ENCODE measurements around the gene SMYD3. TPM values are rescaled to one million over a fixed set of nuclear protein-coding genes. Genes with fewer than 3 reads are reported as not detected.

Gene SMYD3
- total RNA-seq, 4 donors from 2014 or later = 7.6 to 26.3 (median 13.4) TPM

DNA sequence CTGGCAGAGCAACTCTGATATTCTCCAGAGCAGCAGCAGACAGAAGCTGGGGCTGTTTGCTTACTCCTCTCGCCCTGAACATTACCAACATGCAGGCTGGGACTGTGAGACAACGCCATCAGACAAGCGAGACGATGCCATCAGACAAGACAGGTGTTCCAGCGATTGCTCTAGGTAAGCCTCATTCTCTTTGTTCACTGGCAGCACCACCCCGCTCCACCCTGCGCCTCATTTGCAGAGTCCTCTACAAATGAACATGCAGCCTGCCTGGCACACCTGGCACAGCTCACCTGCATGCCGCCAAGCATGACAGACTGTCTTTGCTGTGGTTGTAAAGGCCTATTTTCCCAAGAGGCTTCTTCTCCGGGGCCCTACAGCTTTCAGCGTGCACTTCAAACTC, 346.2 kb downstream of the SMYD3 start:
- DNase-seq (ENCODE audit: low spot score) (no peak), ATAC-seq (ENCODE audit: low FRiP score) (no peak)
- TF ChIP-seq, protein P1, sequence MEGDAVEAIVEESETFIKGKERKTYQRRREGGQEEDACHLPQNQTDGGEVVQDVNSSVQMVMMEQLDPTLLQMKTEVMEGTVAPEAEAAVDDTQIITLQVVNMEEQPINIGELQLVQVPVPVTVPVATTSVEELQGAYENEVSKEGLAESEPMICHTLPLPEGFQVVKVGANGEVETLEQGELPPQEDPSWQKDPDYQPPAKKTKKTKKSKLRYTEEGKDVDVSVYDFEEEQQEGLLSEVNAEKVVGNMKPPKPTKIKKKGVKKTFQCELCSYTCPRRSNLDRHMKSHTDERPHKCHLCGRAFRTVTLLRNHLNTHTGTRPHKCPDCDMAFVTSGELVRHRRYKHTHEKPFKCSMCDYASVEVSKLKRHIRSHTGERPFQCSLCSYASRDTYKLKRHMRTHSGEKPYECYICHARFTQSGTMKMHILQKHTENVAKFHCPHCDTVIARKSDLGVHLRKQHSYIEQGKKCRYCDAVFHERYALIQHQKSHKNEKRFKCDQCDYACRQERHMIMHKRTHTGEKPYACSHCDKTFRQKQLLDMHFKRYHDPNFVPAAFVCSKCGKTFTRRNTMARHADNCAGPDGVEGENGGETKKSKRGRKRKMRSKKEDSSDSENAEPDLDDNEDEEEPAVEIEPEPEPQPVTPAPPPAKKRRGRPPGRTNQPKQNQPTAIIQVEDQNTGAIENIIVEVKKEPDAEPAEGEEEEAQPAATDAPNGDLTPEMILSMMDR (IDR thresholded peaks at IDR 0.05) = no peak

DNA sequence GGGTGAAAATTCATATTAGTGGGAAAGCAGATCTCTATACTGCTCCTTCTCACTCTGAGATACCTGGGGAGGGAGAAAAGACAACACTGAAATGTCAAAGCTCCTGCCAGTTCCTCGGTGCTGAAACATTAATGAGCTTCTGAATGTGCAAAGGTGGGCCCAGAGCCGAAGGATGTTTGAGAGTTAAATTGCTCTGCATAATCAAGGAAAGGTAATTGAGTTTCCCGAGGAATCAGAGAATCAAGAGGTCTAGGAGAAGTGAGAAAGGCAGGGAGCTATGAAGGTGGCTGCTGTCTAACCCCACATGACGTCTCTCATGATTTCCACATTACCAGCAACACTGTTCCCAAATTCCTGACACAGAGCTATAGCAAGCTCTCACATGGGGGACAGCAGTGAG, 346.7 kb downstream of the SMYD3 start:
- no peak for DNase-seq (ENCODE audit: low spot score)
- TF ChIP-seq, protein P1 (IDR thresholded peaks at IDR 0.05) = no peak
- no peak for ATAC-seq (ENCODE audit: low FRiP score)

DNA sequence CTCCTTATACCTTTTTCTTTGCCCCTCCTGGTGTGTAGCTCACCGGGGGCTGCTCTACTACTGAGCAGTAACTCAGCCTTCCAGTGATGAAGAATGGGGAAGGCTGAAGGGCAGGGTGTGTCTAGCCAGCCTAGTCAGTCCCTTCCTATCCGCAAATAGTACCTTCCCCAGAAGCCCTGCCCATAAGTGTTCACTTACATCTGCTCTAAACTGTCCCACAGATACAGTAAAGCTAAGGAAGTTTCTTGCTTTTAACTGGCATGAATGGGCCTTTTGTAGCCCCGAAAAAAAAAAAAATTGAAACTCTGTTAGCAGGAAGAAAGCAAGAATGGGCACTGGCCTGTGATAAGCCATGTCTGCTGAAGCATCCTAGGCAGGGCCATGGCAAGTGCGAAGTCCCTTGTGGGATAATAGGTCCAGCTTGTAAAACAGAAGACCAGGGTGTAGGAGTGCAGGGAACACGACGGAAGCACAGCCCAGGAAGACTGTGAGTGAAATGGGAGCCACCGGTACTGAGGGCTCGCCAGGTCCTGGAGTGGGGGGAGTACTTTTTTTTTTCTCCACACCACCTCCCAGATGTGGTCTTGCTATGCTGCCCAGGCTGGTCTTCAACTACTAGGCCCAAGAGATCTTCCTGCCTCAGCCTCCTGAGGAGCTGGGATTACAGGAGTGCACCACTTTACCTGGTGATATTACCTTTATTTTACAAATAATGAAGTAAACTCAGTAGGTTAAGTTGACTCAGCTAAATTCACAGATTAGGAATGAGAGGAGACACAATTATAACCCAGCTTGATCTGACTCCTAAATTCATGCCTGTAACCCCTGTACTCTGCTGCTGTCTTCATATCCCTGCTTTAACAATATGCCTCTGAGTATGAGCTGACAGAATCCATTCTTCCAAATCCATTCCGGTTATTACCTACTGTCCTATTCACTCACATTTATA, 347.5 kb downstream of the SMYD3 start:
- DNase-seq (ENCODE audit: low spot score) (no peak), ATAC-seq (ENCODE audit: low FRiP score) (no peak)
- TF ChIP-seq, protein P1 (IDR thresholded peaks at IDR 0.05) = no peak

DNA sequence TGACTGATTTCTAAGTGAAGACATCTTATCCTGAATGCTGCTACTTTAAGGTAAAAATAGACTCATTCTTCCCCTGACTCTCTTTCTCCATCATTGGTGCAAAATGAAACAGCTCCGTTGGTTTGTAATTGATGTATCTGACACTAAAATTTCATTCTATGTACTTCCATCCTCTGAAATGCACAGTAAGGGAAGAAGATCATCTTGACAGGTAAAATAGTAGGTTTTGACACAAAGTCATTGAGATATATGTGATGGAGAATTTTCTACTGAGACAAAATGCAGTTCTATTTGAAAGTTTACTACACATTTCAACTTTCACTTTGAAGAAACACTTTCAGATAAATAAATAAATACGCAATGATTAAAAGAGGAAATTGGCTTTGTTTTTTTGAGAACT, 348.9 kb downstream of the SMYD3 start:
- TF ChIP-seq, protein P1 (IDR thresholded peaks at IDR 0.05) = no peak
- ATAC-seq (ENCODE audit: low FRiP score) (no peak), DNase-seq (ENCODE audit: low spot score) (no peak)

DNA sequence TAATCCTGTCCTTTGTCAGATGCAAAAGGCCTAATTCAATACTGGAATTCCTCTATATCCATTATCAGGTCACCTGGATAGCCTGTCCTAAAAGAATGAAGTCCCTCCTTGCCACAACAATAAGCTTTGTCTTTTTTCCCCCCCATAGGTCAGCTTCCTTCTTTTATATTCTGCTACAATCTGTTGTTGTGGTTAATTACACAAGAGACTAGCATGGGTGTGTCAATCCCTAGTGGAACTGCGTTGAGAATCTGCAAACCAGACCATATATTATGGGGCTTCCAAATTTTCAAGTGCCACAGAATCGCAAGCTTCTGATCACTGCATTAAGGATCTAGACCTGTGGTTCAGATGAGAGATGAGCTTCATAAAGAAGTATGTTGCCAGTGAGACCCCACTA, 349.6 kb downstream of the SMYD3 start:
- DNase-seq (ENCODE audit: low spot score) (no peak), ATAC-seq (ENCODE audit: low FRiP score) (no peak)
- TF ChIP-seq, protein P1 (IDR thresholded peaks at IDR 0.05) = no peak

DNA sequence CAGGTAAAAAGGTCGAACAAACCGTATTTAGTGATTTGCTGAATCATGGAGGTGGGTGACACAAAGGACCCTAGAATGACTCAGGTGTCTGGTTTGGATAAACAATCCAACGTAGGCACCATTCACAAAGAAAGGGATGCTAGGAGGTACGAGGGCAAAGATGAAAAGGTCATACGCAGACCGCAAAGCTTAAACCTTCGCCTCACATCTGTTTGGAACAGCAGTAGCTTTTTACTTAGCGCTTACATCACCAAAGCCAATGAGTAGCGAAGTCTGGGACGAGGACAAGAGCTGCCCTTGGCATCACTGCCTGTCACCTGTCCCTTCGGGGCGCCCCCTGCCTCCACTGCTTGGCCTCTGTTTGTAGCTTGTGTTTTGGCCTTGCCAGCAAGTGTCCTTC, 350.2 kb downstream of the SMYD3 start:
- ATAC-seq (ENCODE audit: low FRiP score) (no peak), DNase-seq (ENCODE audit: low spot score) (no peak)
- TF ChIP-seq, protein P1 (IDR thresholded peaks at IDR 0.05) = no peak

DNA sequence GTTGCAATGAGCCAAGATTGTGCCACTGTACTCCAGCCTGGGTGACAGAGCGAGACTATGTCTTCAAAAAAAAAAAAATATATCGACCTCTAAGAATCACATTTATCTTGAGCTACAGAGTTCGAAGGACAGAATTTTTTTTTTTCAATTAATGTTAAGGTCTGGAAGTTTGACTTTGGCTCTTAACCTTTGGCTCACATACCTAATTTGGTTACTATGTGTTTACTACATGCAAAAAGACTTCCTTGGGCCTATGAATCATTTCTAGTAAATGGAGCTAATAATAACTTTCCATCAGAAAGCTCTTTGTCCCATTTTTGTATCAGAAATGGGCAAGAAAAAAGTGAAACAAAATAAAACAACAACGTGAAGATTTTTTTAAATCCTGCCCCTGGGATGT, 351.2 kb downstream of the SMYD3 start:
- TF ChIP-seq, protein P1 (IDR thresholded peaks at IDR 0.05) = no peak
- no peak for DNase-seq (ENCODE audit: low spot score)
- no peak for ATAC-seq (ENCODE audit: low FRiP score)

Measured in omental fat pad (tissue), 4 donors.